Measurements from ENCODE around the gene NTM.

NTM gene

GRCh38 chr11:131922220-131922619 is 551.8 kb downstream of the NTM start:
- H3K27ac ChIP-seq (ENCODE audit: low read depth, low read length, severe bottlenecking), result no peak overlapping the region
- no peaks in the 10 kb centered on the region for H3K9me3 ChIP-seq (ENCODE audit: control insufficient read depth, low read length)
- H3K4me3 ChIP-seq (ENCODE audit: extremely low read depth, insufficient read depth, low read length, poor library complexity, severe bottlenecking), result no peak overlapping the region
- peaks cover 11% of the 10 kb centered on the region for H3K36me3 ChIP-seq (ENCODE audit: control insufficient read depth, insufficient read depth, low read length)
- WGBS, 2 experiments (ENCODE audit: insufficient coverage in 2 of 2), result 90 to 98% methylated on average over 6 of the region's 6 CpGs
- peaks cover 11% of the 10 kb centered on the region for H3K4me1 ChIP-seq (ENCODE audit: control insufficient read depth, insufficient read depth, low read length, poor library complexity, severe bottlenecking)

DNA sequence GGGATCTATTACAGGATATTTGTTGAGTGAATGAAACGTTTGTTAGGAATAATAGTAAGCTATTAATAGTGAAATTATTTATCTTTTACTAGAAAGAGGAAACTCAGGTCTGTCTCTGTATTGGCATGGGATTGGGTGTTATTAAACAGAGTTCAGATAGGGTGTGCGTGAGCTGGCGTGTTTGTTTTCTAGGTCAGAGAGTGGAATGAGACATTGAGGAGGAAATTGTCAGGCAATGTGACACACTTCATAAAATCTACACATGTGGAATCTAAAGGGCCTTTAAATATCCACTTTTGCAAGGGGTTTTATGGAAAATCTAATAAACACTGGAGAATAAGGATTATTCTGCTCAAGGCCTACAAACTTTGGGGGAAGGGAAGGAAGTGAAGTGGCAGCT is 552.9 kb downstream of the NTM start:
- no CpG with 5 or more reads among the region's 3 CpGs for WGBS, 2 experiments (ENCODE audit: insufficient coverage in 2 of 2)
- H3K27ac ChIP-seq (ENCODE audit: low read depth, low read length, severe bottlenecking), result no peak overlapping the region

GRCh38 chr11:131924001-131924400 is 553.6 kb downstream of the NTM start:
- Histone ChIP-seq H3K36me3 (ENCODE audit: control insufficient read depth, insufficient read depth, low read length) (peaks cover 11% of the 10 kb centered on the region), H3K27ac (ENCODE audit: low read depth, low read length, severe bottlenecking) (no peak overlapping the region), H3K4me3 (ENCODE audit: extremely low read depth, insufficient read depth, low read length, poor library complexity, severe bottlenecking) (no peak overlapping the region), H3K9me3 (ENCODE audit: control insufficient read depth, low read length) (no peaks in the 10 kb centered on the region), H3K4me1 (ENCODE audit: control insufficient read depth, insufficient read depth, low read length, poor library complexity, severe bottlenecking) (peaks cover 11% of the 10 kb centered on the region)
- 86 to 91% methylated on average over 6 to 7 of the region's 8 CpGs for WGBS, 2 experiments (ENCODE audit: insufficient coverage in 2 of 2)

More for the DNA sequence above, 552.9 kb downstream of the NTM start:
- Histone ChIP-seq H3K36me3 (ENCODE audit: control insufficient read depth, insufficient read depth, low read length) (peaks cover 11% of the 10 kb centered on the region), H3K4me3 (ENCODE audit: extremely low read depth, insufficient read depth, low read length, poor library complexity, severe bottlenecking) (no peak overlapping the region), H3K9me3 (ENCODE audit: control insufficient read depth, low read length) (no peaks in the 10 kb centered on the region), H3K4me1 (ENCODE audit: control insufficient read depth, insufficient read depth, low read length, poor library complexity, severe bottlenecking) (peaks cover 11% of the 10 kb centered on the region)

DNA sequence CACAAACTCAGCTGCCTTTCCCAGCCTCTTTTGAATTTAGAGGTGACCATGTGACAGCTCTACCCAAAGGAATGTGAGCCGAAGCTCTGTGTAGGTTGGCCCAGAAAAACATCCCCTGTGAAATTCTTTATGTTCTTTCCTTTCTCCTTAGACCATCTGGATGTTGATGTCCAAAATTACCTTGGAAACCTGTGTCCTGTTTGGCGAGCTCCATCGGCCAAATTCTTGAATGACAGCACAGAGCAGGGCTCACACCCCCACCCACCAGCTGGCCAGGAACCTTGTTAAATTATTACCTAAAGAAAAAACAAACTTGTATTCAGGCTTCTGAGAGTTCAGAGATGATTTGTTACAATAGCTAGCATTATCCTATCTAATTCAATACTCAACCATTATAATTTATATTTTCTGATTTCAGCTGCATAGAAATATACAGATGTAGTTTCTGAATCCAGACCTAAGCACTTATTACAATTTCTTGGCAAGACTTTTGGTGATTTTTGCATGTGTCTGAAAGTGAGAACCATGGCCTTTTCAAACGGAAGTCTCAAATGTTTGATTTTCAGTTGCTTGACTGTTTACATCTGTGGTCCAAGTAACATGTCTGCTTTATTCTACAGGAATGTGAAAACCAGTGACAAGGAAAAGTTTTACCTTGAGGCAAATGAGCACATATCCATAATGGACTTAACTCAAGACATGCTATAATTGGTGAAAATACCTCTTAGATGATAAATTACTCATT is 554.2 kb downstream of the NTM start:
- Histone ChIP-seq H3K36me3 (ENCODE audit: control insufficient read depth, insufficient read depth, low read length) (peaks cover 11% of the 10 kb centered on the region), H3K9me3 (ENCODE audit: control insufficient read depth, low read length) (no peaks in the 10 kb centered on the region), H3K4me3 (ENCODE audit: extremely low read depth, insufficient read depth, low read length, poor library complexity, severe bottlenecking) (no peak overlapping the region), H3K4me1 (ENCODE audit: control insufficient read depth, insufficient read depth, low read length, poor library complexity, severe bottlenecking) (peaks cover 11% of the 10 kb centered on the region), H3K27ac (ENCODE audit: low read depth, low read length, severe bottlenecking) (no peak overlapping the region)
- 69 to 85% methylated on average over 3 to 4 of the region's 4 CpGs for WGBS, 2 experiments (ENCODE audit: insufficient coverage in 2 of 2)

DNA sequence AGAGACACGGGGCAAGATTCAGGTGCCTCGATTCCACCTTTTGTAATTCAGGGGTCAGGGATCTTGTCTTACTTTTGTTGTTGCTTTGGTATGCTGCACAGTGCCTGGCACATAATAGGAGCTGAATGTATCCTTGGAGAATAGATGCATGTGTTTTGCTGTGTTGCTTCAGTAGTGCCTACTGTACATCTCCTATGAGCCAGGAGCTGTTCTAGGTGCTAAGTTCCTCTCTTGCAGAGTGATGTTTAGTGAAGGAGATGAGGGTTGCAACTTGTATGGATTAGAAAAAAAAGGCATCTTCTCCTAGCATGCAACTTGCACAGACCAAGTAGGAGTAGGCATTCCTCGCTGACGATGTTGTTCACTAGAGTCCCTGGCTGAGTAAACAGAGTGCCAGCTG is 555.4 kb downstream of the NTM start:
- 85 to 98% methylated on average over 4 of the region's 4 CpGs for WGBS, 2 experiments (ENCODE audit: insufficient coverage in 2 of 2)
- peaks cover 11% of the 10 kb centered on the region for H3K36me3 ChIP-seq (ENCODE audit: control insufficient read depth, insufficient read depth, low read length)
- H3K4me1 ChIP-seq (ENCODE audit: control insufficient read depth, insufficient read depth, low read length, poor library complexity, severe bottlenecking), result peaks cover 11% of the 10 kb centered on the region
- no peak overlapping the region for H3K27ac ChIP-seq (ENCODE audit: low read depth, low read length, severe bottlenecking)
- no peaks in the 10 kb centered on the region for H3K9me3 ChIP-seq (ENCODE audit: control insufficient read depth, low read length)
- H3K4me3 ChIP-seq (ENCODE audit: extremely low read depth, insufficient read depth, low read length, poor library complexity, severe bottlenecking), result no peak overlapping the region

DNA sequence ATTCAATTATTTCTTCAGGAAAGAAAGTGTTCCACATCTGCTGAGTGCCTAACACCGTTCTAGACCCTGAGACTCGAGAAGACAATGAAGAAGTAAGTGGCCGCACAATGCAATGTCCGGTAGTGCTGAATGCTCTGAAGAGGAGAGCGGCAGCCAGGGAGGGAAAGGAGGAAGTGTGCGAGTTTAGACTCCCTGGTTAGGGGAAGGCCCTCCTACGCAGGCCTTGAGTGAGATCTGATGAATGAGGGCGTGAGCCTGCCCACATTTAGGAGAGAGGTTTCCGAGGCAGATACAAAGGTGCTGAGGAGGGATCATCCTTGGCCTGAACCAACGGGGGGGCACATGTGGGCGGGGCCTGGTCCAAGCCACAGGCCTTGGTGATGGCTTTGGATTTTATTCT is 558.6 kb downstream of the NTM start:
- Histone ChIP-seq H3K9me3 (ENCODE audit: control insufficient read depth, low read length) (no peaks in the 10 kb centered on the region), H3K4me3 (ENCODE audit: extremely low read depth, insufficient read depth, low read length, poor library complexity, severe bottlenecking) (no peak overlapping the region), H3K36me3 (ENCODE audit: control insufficient read depth, insufficient read depth, low read length) (no peaks in the 10 kb centered on the region), H3K27ac (ENCODE audit: low read depth, low read length, severe bottlenecking) (no peak overlapping the region), H3K4me1 (ENCODE audit: control insufficient read depth, insufficient read depth, low read length, poor library complexity, severe bottlenecking) (peaks cover 11% of the 10 kb centered on the region)
- WGBS, 2 experiments (ENCODE audit: insufficient coverage in 2 of 2), result 92 to 94% methylated on average over 8 to 11 of the region's 11 CpGs

DNA sequence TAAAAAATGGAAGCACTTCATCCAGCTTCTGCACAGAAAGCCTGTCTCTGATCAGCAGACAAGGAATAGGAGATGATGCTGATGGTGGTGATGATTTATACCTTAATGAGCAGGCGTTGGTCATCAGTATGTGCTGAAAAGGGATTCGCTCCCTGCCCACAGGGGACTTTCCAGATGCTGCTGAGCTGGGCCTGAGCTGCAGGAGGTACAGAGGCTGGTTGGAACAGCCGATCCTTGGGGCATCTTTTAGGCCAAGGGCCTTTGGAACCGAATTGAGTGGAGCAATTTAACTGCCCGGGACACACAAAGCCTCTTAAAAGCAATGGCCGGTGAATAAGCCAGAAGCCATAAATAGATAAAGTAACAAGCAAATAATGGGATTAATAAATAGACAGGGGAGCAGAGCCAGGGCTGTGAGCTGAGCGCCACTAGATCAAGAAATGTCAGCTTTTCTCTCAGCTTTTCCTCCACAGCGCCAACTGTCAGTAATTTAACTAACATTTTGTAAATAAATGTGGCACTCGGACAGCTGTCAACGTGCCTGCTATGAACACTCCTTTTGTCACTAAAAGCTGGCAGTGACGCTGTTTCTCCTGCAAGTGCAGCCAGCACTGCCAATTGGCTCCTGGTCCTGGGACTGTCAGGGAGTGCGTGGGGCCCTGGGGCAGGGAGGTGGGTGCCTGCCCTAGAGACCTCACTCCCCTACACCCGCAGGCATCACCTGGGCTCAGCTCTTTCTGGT is 562.3 kb downstream of the NTM start:
- Histone ChIP-seq H3K9me3 (ENCODE audit: control insufficient read depth, low read length) (no peaks in the 10 kb centered on the region), H3K4me3 (ENCODE audit: extremely low read depth, insufficient read depth, low read length, poor library complexity, severe bottlenecking) (no peak overlapping the region), H3K4me1 (ENCODE audit: control insufficient read depth, insufficient read depth, low read length, poor library complexity, severe bottlenecking) (no peaks in the 10 kb centered on the region), H3K36me3 (ENCODE audit: control insufficient read depth, insufficient read depth, low read length) (no peaks in the 10 kb centered on the region), H3K27ac (ENCODE audit: low read depth, low read length, severe bottlenecking) (no peak overlapping the region)
- WGBS, 2 experiments (ENCODE audit: insufficient coverage in 2 of 2), result 88 to 97% methylated on average over 11 to 12 of the region's 13 CpGs

- Histone ChIP-seq H3K27ac (ENCODE audit: low read depth, low read length, severe bottlenecking) (no peak overlapping the region), H3K4me1 (ENCODE audit: control insufficient read depth, insufficient read depth, low read length, poor library complexity, severe bottlenecking) (no peaks in the 10 kb centered on the region), H3K4me3 (ENCODE audit: extremely low read depth, insufficient read depth, low read length, poor library complexity, severe bottlenecking) (no peak overlapping the region), H3K36me3 (ENCODE audit: control insufficient read depth, insufficient read depth, low read length) (no peaks in the 10 kb centered on the region), H3K9me3 (ENCODE audit: control insufficient read depth, low read length) (no peaks in the 10 kb centered on the region)
- 90 to 93% methylated on average over 3 of the region's 4 CpGs for WGBS, 2 experiments (ENCODE audit: insufficient coverage in 2 of 2)
Measured at GRCh38 chr11:131934006-131934405, 563.6 kb downstream of the NTM start.

DNA sequence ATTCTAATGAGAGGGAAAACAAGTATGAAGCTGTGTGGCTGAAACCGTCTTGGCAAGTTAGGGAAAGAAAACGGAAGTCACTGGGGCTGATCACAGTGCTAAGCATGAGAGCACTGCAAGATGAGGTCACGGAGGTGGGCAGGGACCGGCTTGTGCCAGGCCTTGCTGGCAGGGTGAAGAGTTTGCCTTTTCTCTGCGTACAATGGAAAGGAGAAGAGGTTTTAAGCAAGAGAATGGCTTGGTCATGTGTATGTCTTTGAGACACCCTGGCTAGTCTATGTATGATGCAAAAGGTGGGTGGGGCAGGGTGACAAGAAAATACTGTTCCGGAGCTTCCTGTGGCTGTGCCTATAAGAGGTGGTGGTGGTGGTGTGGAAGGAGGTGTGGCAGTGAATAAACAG is 567.9 kb downstream of the NTM start:
- no peak overlapping the region for H3K4me3 ChIP-seq (ENCODE audit: extremely low read depth, insufficient read depth, low read length, poor library complexity, severe bottlenecking)
- WGBS, 2 experiments (ENCODE audit: insufficient coverage in 2 of 2), result 90 to 93% methylated on average over 6 of the region's 6 CpGs
- H3K9me3 ChIP-seq (ENCODE audit: control insufficient read depth, low read length), result no peaks in the 10 kb centered on the region
- no peaks in the 10 kb centered on the region for H3K36me3 ChIP-seq (ENCODE audit: control insufficient read depth, insufficient read depth, low read length)
- no peak overlapping the region for H3K27ac ChIP-seq (ENCODE audit: low read depth, low read length, severe bottlenecking)
- H3K4me1 ChIP-seq (ENCODE audit: control insufficient read depth, insufficient read depth, low read length, poor library complexity, severe bottlenecking), result no peaks in the 10 kb centered on the region

- H3K9me3 ChIP-seq (ENCODE audit: control insufficient read depth, low read length), result no peaks in the 10 kb centered on the region
- 100% methylated on average over 1 of the region's 4 CpGs; no CpG with 5 or more reads in 1 of the 2 experiments for WGBS, 2 experiments (ENCODE audit: insufficient coverage in 2 of 2)
Measured at GRCh38 chr11:131940126-131940525, 569.7 kb downstream of the NTM start.

DNA sequence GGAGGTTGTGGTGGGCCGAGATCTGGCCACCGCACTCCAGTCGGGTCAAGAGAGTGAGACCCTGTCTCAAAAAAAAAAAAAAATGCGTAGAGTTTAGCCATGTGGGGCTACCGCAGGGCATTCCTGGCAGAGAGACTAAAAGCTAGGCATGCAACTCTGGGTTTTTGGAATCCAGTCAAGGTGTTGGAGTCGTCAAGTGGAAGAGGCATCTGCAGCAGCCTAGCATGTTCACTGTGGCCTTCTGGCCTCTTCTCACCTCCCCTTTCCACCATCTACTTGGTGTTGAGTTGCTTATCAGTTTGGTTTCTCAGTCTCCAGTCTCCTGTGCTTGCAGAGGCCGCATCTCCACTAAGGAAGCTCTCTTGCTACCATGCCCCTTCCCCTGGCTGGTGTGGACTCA is 572.5 kb downstream of the NTM start:
- peaks cover 10% of the 10 kb centered on the region for H3K36me3 ChIP-seq (ENCODE audit: control insufficient read depth, insufficient read depth, low read length)
- H3K9me3 ChIP-seq (ENCODE audit: control insufficient read depth, low read length), result no peaks in the 10 kb centered on the region
- WGBS, 2 experiments (ENCODE audit: insufficient coverage in 2 of 2), result 67 to 68% methylated on average over 6 of the region's 7 CpGs
- no peak overlapping the region for H3K4me3 ChIP-seq (ENCODE audit: extremely low read depth, insufficient read depth, low read length, poor library complexity, severe bottlenecking)
- H3K4me1 ChIP-seq (ENCODE audit: control insufficient read depth, insufficient read depth, low read length, poor library complexity, severe bottlenecking), result no peaks in the 10 kb centered on the region
- H3K27ac ChIP-seq (ENCODE audit: low read depth, low read length, severe bottlenecking), result no peak overlapping the region

More at GRCh38 chr11:131940126-131940525, 569.7 kb downstream of the NTM start:
- Histone ChIP-seq H3K4me3 (ENCODE audit: extremely low read depth, insufficient read depth, low read length, poor library complexity, severe bottlenecking) (no peak overlapping the region), H3K36me3 (ENCODE audit: control insufficient read depth, insufficient read depth, low read length) (no peaks in the 10 kb centered on the region), H3K4me1 (ENCODE audit: control insufficient read depth, insufficient read depth, low read length, poor library complexity, severe bottlenecking) (no peaks in the 10 kb centered on the region), H3K27ac (ENCODE audit: low read depth, low read length, severe bottlenecking) (no peak overlapping the region)
